Fibroblast of the aortic adventitia (primary cell): ENCODE data around the gene NSUN2. TPM values are rescaled to one million over a fixed set of nuclear protein-coding genes. Genes with fewer than 3 reads are reported as not detected.

Source experiments
- DNase-seq: peaks from one replicate; pipeline ENCODE4 v3.0.0-alpha.2; 2010; ENCODE audit warnings: low read depth
- H3K4me3 ChIP-seq: 2 replicates; pipeline ENCODE4 v1.5.1; 2011; ENCODE audit warnings: low read depth, mild to moderate bottlenecking, control low read depth, low read length, moderate library complexity
- CTCF ChIP-seq: IDR thresholded peaks from 2 replicates; pipeline ENCODE4 v1.5.1; 2011; ENCODE audit warnings: mild to moderate bottlenecking, low read length, control low read depth, inconsistent platforms; ENCODE audit not compliant: insufficient read depth
- total RNA-seq: library from RNA; depleted of rRNA; stranded (reverse); fragments of >200 nt; gene quantifications from 2 replicates; pipeline ENCODE4 v1.2.3, GENCODE V29; 2012; ENCODE audit warnings: low replicate concordance

NSUN2 gene
- total RNA-seq, 1 donor: 29.0 TPM

GRCh38 chr5:6582507-6583048, 50.3 kb downstream of the NSUN2 start:
- no peak for DNase-seq
- H3K4me3 ChIP-seq: peak overlapping the region; percentile 28
- TF ChIP-seq CTCF: no peak

GRCh38 chr5:6581559-6582426, 51.1 kb downstream of the NSUN2 start:
- no peak for TF ChIP-seq CTCF
- H3K4me3 ChIP-seq: no peak overlapping the region
- DNase-seq: peak; percentile 61

GRCh38 chr5:6581090-6581489, 51.8 kb downstream of the NSUN2 start:
- peak; percentile 22 for DNase-seq

GRCh38 chr5:6579535-6579934, 53.3 kb downstream of the NSUN2 start:
- TF ChIP-seq CTCF: no peak
- DNase-seq: no peak
- no peak overlapping the region for H3K4me3 ChIP-seq

More at GRCh38 chr5:6581090-6581489, 51.8 kb downstream of the NSUN2 start:
- no peak overlapping the region for H3K4me3 ChIP-seq
- no peak for TF ChIP-seq CTCF

- TF ChIP-seq CTCF: no peak
- peak; percentile 51 for DNase-seq
- no peak overlapping the region for H3K4me3 ChIP-seq
Measured at GRCh38 chr5:6578676-6579343, 54.0 kb downstream of the NSUN2 start.

- no peak overlapping the region for H3K4me3 ChIP-seq
- peak; percentile 73 for TF ChIP-seq CTCF
- DNase-seq: peak; percentile 77
Measured at GRCh38 chr5:6576861-6577501, 55.9 kb downstream of the NSUN2 start.
